Left ventricle myocardium inferior (tissue), 1 donor: ENCODE results near the gene TMCO4. TPM values are rescaled to one million over a fixed set of nuclear protein-coding genes. Genes with fewer than 3 reads are reported as not detected.

Source experiments
- DNase-seq: peaks from one replicate; pipeline ENCODE4 v3.0.0-alpha.2; 2020
- H3K27ac ChIP-seq: fragments of 200-600 bp; replicated peaks from 2 replicates; pipeline ENCODE4 v1.8.0; 2021
- H3K27me3 ChIP-seq: fragments of 200-600 bp; 2 replicates; pipeline ENCODE4 v1.8.0; 2021; ENCODE audit warnings: low read depth
- H3K36me3 ChIP-seq: fragments of 200-600 bp; 2 replicates; pipeline ENCODE4 v1.8.0; 2021
- H3K4me1 ChIP-seq: fragments of 200-600 bp; 2 replicates; pipeline ENCODE4 v1.8.0; 2021
- H3K4me3 ChIP-seq: fragments of 200-600 bp; 2 replicates; pipeline ENCODE4 v1.8.0; 2021; ENCODE audit warnings: mild to moderate bottlenecking, moderate library complexity
- H3K9me3 ChIP-seq: fragments of 200-600 bp; replicated peaks from 2 replicates; pipeline ENCODE4 v1.8.0; 2021
- CTCF ChIP-seq: fragments of 200-600 bp; IDR thresholded peaks from 2 replicates; pipeline ENCODE4 v1.8.0; 2021; ENCODE audit warnings: antibody characterized with exemption, mild to moderate bottlenecking, borderline replicate concordance
- intact Hi-C: fragments of 100-400 bp; cut with micrococcal nuclease; formaldehyde crosslinking; loops from one replicate; pipeline ENCODE4 v1.11.0; 2022
- total RNA-seq: library from RNA; stranded (reverse); fragmentation: NEBNext Ultra II Directional; extraction: Animal tissue kit (Norgen Biotek cat#: 25700); gene quantifications from one replicate; pipeline ENCODE4 v1.2.1, GENCODE V29; 2021
- donor health status: DM: no; HTN: yes; CAD: no; lungs with severe emphysema.

The TMCO4 gene
- total RNA-seq, 1 donor from 2014 or later, result 8.6 TPM

GRCh38 chr1:19815801-19816736 is 16.4 kb upstream of the TMCO4 start:
- Histone ChIP-seq H3K27me3 (peaks cover 22% of the 10 kb centered on the region), H3K27ac (no peak overlapping the region), H3K36me3 (no peaks in the 10 kb centered on the region), H3K4me3 (no peak overlapping the region), H3K4me1 (no peaks in the 10 kb centered on the region), H3K9me3 (no peaks in the 10 kb centered on the region)
- intact Hi-C loops, result no loop called here
- no peak for DNase-seq
- no peak for TF ChIP-seq CTCF

- intact Hi-C loops, result no loop called here
- no peaks in the 10 kb centered on the region for H3K4me1 ChIP-seq
- H3K27ac ChIP-seq, result no peak within 1 kb of the TSS
Measured at GRCh38 chr1:19814681-19815503, 15.2 kb upstream of the TMCO4 start, which contains the start of gene RNF186. Gene RNF186 (minus strand): TSS chr1:19815283. CDS start chr1:19815101, 182 bp downstream.

GRCh38 chr1:19814244-19814661 is 14.5 kb upstream of the TMCO4 start:
- no peak for TF ChIP-seq CTCF
- no peak overlapping the region for H3K4me3 ChIP-seq
- H3K36me3 ChIP-seq, result no peaks in the 10 kb centered on the region
- no peak overlapping the region for H3K27ac ChIP-seq
- intact Hi-C loops, result no loop called here
- peaks cover 3% of the 10 kb centered on the region for H3K9me3 ChIP-seq
- no peak for DNase-seq
- peaks cover 28% of the 10 kb centered on the region for H3K27me3 ChIP-seq
- no peaks in the 10 kb centered on the region for H3K4me1 ChIP-seq

More at GRCh38 chr1:19814681-19815503, 15.2 kb upstream of the TMCO4 start, which contains the start of gene RNF186:
- Histone ChIP-seq H3K27me3 (peaks cover 25% of the 10 kb centered on the region), H3K4me3 (no peak within 1 kb of the TSS), H3K9me3 (no peaks in the 10 kb centered on the region), H3K36me3 (no peaks in the 10 kb centered on the region)
- TF ChIP-seq CTCF, result no peak
- DNase-seq, result no peak

GRCh38 chr1:19813643-19813960 is 13.9 kb upstream of the TMCO4 start:
- no peak overlapping the region for H3K27ac ChIP-seq
- peaks cover 8% of the 10 kb centered on the region for H3K9me3 ChIP-seq
- TF ChIP-seq CTCF, result no peak
- intact Hi-C loops, result no loop called here
- peaks cover 28% of the 10 kb centered on the region for H3K27me3 ChIP-seq
- H3K4me3 ChIP-seq, result no peak overlapping the region
- no peaks in the 10 kb centered on the region for H3K36me3 ChIP-seq
- no peaks in the 10 kb centered on the region for H3K4me1 ChIP-seq
- DNase-seq, result no peak

DNA sequence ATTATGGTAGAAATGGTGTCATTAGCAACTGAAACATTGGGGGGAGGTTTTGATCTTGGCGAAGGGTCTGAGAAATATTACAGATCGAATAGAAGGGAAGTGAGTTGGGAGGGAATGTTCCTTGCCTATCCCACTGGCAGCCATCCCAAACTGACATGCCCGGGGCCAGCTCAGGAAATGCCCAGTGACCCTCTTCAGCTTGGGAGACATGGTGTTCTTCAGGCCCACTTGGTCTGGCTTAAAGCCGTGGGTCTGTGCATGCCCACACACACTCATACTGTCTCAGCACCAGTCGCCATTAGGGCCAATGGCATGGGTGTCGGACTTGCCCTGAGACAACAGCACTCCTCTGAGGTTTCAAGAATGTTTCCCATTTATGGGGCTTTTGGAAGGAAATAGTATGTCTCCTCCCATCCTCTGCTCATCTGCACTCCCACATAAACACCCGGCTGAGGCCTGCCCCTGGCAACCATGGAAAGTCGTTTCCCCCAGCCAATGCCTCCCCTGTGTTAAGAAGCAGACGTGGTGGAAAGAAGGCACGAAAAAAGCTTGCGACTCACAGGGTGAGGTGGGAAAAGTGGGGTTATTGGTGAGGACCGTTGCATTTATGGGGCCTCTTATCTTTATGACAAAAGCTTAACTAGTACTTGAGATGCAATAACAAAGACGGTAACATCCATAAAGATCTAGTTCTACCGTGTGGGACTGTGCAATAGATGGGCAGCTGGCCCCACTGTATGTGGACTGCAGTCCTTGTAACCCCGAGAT is 13.3 kb upstream of the TMCO4 start:
- DNase-seq, result no peak
- no peak for TF ChIP-seq CTCF
- H3K4me3 ChIP-seq, result no peak overlapping the region
- H3K4me1 ChIP-seq, result no peaks in the 10 kb centered on the region
- no peaks in the 10 kb centered on the region for H3K36me3 ChIP-seq
- peaks cover 30% of the 10 kb centered on the region for H3K27me3 ChIP-seq
- intact Hi-C loops, result no loop called here
- peaks cover 8% of the 10 kb centered on the region for H3K9me3 ChIP-seq
- H3K27ac ChIP-seq, result no peak overlapping the region
